GM19468 (cell line): ENCODE data around the gene UTF1.

Experiments used
- ATAC-seq: cut with Tn5 transposase; IDR thresholded peaks from one replicate; pipeline ENCODE4 v1.9.1; 2021; ENCODE audit warnings: mild to moderate bottlenecking, moderate library complexity, moderate number of reproducible peaks; ENCODE audit not compliant: unreplicated experiment; ENCODE audit errors: extremely low read depth

The UTF1 gene

GRCh38 chr10:133275684-133276092 lies 45.7 kb downstream of the UTF1 start:
- ATAC-seq: no peak

GRCh38 chr10:133276100-133276434 lies 46.0 kb downstream of the UTF1 start:
- ATAC-seq: no peak

GRCh38 chr10:133276435-133277201 lies 46.6 kb downstream of the UTF1 start, which contains the start of gene ADAM8:
Gene ADAM8, minus strand, starts transcription at chr10:133276868. Its CDS starts 51 bp downstream, at chr10:133276817.
- ATAC-seq: no peak

- no peak for ATAC-seq
Measured at GRCh38 chr10:133277277-133277992, 47.4 kb downstream of the UTF1 start.

DNA sequence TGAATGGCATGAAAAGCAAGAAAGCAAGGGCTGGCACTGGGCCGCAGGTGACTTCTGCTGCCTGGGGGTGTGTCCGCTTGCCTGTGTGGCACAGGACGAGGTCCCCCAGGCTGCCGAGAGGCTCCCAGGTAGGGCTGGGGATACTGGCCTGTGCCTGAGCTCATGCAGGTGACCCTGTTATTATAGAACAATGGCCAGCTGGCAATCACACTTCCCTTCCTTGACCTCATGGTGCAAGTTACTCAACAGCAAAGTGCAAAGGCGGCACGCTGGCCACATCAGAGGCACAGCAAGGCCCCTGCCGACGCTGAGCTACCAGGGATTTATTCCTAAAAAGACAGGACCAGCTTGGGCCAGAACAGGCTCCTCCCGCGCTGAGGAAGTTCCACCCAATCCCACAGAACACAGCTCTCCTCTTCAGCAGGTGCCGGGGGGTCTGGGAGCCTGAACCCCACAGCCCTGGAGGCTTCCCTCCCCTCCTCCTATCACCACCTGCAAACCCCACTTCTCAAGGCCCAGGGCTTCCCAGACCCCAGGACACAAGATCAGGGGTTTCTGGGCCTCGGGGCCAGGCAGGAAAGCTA lies 48.1 kb downstream of the UTF1 start:
- ATAC-seq: no peak

DNA sequence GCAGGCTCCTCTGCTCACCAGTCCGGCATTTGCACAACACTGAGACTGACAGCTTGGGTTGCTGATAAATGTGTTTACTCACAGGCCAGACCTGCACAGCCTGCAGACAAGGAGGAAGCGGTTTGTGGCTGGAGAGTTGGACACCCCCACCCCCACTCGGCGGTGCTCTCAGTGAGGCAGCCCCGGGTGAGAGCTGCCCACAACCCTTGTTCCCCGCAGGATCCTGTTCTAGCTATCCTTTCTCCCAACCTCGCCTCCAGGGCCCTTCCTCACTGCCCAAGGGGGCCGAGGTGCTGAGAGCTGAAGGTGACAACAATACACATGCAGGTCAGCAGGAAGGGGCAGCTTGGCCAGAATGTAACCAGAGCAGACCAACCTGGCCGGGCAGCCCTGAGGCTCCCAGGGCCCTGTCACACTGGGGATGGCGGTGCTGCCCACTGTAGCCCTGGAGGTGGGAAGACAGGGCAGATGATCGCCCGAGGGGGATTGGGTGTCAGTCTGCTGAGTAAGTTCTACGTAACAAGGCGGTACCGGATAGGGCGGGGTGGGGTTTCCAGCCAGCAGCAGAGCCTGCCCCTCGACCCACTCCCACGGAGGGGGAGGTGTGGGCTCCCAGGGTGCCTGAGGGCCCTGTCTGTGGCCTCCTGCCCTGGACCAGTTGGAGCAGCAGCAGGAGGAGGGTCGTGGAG lies 48.7 kb downstream of the UTF1 start:
- ATAC-seq: no peak

- no peak for ATAC-seq
Measured at GRCh38 chr10:133279326-133280226, 49.6 kb downstream of the UTF1 start.

- no peak for ATAC-seq
Measured at GRCh38 chr10:133280391-133281059, 50.5 kb downstream of the UTF1 start.

DNA sequence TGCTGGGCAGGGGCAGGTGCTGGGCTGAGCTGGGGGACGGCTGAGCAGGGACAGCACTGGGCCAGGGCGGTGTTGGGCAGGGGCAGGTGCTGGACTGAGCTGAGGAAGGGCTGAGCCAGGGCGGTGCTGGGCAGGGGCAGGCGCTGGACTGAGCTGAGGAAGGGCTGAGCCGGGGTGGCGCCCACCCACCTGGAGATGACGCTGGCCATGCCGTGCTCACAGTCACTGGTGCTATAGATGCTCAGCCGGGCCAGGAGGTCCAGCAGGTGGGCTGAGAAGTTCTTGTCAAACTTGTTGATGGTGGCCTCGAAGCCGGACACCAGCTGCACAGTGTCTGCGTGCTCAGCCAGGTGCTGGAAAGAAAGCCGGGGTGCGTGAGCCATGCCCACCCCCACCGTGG lies 51.1 kb downstream of the UTF1 start:
- no peak for ATAC-seq
